B cell (primary cell): ENCODE data around the gene PCSK9.

Experiments
- CTCF ChIP-seq: fragments of 200-600 bp; IDR thresholded peaks from one replicate; pipeline ENCODE4 v1.8.0; 2022; ENCODE audit warnings: antibody characterized with exemption, mild to moderate bottlenecking
- EZH2 ChIP-seq: IDR thresholded peaks from 2 replicates; pipeline ENCODE4 v1.6.1; 2012; ENCODE audit warnings: borderline replicate concordance, low read depth, mild to moderate bottlenecking, moderate library complexity, low read length; ENCODE audit not compliant: insufficient read depth, poor library complexity, severe bottlenecking

GRCh38 chr1:55038974-55039341 lies 390 bp upstream of the PCSK9 start:
- TF ChIP-seq CTCF = no peak
- TF ChIP-seq EZH2 = no peak
